Measurements from ENCODE around the gene SLC47A1.
"Not testable (repeated sequence)": the region's sequence is repeated elsewhere in the genome, so short reads cannot be mapped to it uniquely, and the experiment has no call there.

SLC47A1 gene

GRCh38 chr17:19495828-19496528, 37.7 kb upstream of the SLC47A1 start:
- no peak overlapping the region for H3K27ac ChIP-seq
- no peak for TF ChIP-seq CTCF (conservative IDR thresholded peaks at IDR 0.05)

DNA sequence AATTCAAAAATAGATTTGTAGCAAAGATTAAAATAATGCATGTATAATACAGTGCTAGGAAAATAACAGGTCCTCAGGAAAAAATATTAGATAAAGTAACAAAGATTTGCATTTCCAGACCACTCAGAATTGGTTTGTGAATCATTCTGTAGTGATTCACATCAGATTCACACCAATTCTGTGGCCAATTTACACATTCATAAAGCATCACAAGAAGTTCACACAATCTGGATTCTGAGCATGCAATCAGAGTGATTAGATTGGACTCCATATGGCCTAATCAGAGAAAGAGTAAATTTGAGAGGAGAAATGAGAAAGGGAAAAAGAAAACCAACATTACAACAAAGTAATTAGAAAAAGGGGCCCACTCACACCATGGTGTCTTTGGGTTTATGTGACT, 36.0 kb upstream of the SLC47A1 start:
- H3K27ac ChIP-seq: no peak overlapping the region

GRCh38 chr17:19501219-19501618, 32.4 kb upstream of the SLC47A1 start:
- no peak overlapping the region for H3K27ac ChIP-seq
- no peak for TF ChIP-seq CTCF (conservative IDR thresholded peaks at IDR 0.05)

More for the DNA sequence above, 36.0 kb upstream of the SLC47A1 start:
- no peak for TF ChIP-seq CTCF (conservative IDR thresholded peaks at IDR 0.05)

GRCh38 chr17:19502517-19502916, 31.1 kb upstream of the SLC47A1 start:
- no peak overlapping the region for H3K27ac ChIP-seq
- no peak for TF ChIP-seq CTCF (conservative IDR thresholded peaks at IDR 0.05)

DNA sequence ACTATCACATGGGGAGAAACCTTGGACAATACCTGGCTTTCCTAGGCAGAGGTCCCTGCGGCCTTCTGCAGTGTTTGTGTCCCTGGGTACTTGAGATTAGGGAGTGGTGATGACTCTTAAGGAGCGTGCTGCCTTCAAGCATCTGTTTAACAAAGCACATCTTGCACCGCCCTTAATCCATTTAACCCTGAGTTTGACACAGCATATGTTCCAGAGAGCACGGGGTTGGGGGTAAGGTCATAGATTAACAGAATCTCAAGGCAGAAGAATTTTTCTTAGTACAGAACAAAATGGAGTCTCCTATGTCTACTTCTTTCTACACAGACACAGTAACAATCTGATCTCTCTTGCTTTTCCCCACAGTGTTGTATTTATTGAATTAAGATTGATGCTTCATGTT, 28.1 kb upstream of the SLC47A1 start:
- not testable (repeated sequence) for H3K27ac ChIP-seq

DNA sequence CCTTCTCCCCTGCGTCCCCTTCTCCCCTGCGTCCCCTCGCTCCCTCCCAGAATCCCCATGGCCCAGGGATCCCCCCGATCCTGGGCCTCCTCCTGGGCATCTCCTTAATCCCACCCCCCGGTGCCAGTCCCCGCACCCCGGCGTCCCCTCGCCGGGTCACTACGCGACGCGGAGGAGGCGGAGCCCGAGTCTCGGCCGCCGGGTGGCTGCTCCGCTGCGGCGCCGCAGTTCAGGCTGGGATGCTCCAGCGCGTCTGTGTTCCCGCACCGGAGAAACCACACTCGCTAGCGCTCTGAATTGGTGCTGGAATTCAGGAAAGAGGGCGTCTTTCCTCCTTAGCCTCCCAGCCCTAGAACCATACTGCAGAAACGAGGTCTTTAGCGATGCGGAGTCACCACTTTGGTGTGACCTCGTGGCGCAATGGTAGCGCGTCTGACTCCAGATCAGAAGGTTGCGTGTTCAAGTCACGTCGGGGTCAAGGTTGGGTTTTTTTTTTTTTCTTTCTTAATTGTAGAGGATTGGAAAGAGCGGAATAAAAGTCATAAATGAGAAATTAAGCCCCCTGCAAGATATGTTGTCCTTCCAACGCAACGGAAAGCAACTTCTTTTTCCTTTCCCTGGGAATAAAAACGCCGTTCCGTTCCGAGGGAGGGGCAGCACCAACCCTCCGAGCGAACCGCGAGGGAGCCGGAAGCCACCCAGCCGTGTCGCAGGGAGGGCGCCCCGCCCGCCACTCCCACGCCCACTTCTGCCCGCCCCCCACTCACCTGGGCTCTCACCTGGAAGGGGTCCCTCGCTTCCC, 25.7 kb upstream of the SLC47A1 start:
- H3K27ac ChIP-seq: peak overlapping the region; percentile 67
- no peak for TF ChIP-seq CTCF (conservative IDR thresholded peaks at IDR 0.05)

GRCh38 chr17:19508577-19508867, 25.1 kb upstream of the SLC47A1 start:
- H3K27ac ChIP-seq: peak overlapping the region; percentile 67
- no peak for TF ChIP-seq CTCF (conservative IDR thresholded peaks at IDR 0.05)

GRCh38 chr17:19509281-19509852, 24.3 kb upstream of the SLC47A1 start:
- peak overlapping the region; percentile 67; the same call in 1 of the 2 replicates for H3K27ac ChIP-seq
